ENCODE results near the gene CD93. TPM values are rescaled to one million over a fixed set of nuclear protein-coding genes. Genes with fewer than 3 reads are reported as not detected.
A peak's percentile ranks its signal among the peaks of the same experiment; 100 is the strongest.

CD93 gene
- total RNA-seq, 1 experiment from 2014 or later: not detected

- H3K27ac Mint-ChIP-seq (ENCODE audit: unreplicated experiment): no peak overlapping the region
- ChIA-PET POLR2A (no interaction called here), CTCF (interaction anchor here (0.6 to 1.2 kb wide), 2 partner anchors 23 to 293 kb away, joined by 3 read pairs; no protein-coding TSS in a partner anchor)
- H3K4me3 Mint-ChIP-seq (ENCODE audit: unreplicated experiment): no peak overlapping the region
- Histone ChIP-seq H3K4me3 (ENCODE audit: low read depth, low read length) (no peak overlapping the region), H3K9me3 (no peaks in the 10 kb centered on the region), H3K27me3 (replicated peaks; ENCODE audit: control insufficient read depth, insufficient read depth, low read length) (no peaks in the 10 kb centered on the region), H3K4me1 (peaks cover 16% of the 10 kb centered on the region), H3K36me3 (ENCODE audit: control insufficient read depth, insufficient read depth, low read length) (no peaks in the 10 kb centered on the region)
- no peaks in the 10 kb centered on the region for H3K27me3 Mint-ChIP-seq (ENCODE audit: insufficient read depth, unreplicated experiment)
- peaks cover 22% of the 10 kb centered on the region for H3K4me1 Mint-ChIP-seq (ENCODE audit: low read depth, unreplicated experiment)
- DNase-seq: no peak
- H3K36me3 Mint-ChIP-seq (ENCODE audit: insufficient read depth, unreplicated experiment): no peaks in the 10 kb centered on the region
- H3K9me3 Mint-ChIP-seq (ENCODE audit: unreplicated experiment): no peaks in the 10 kb centered on the region
- no peak for TF ChIP-seq CTCF (IDR thresholded peaks at IDR 0.05; ENCODE audit: insufficient read depth in 1 of 2, low read depth in 1 of 2, low read length in 1 of 2, severe bottlenecking in 1 of 2, unreplicated experiment in 1 of 2)
- no TSS peak for BruUV-seq (replicated peaks)
- intact Hi-C loops (cut with micrococcal nuclease; ENCODE audit: unreplicated experiment): no loop called here
These were observed 39.0 kb downstream of the CD93 start for GRCh38 chr20:23047001-23047737.

GRCh38 chr20:23046431-23046830, 39.7 kb downstream of the CD93 start:
- no peak for DNase-seq
- Histone ChIP-seq H3K9me3 (no peaks in the 10 kb centered on the region), H3K4me1 (peaks cover 15% of the 10 kb centered on the region), H3K36me3 (ENCODE audit: control insufficient read depth, insufficient read depth, low read length) (no peaks in the 10 kb centered on the region), H3K27me3 (replicated peaks; ENCODE audit: control insufficient read depth, insufficient read depth, low read length) (no peaks in the 10 kb centered on the region), H3K4me3 (ENCODE audit: low read depth, low read length) (no peak overlapping the region)
- no peaks in the 10 kb centered on the region for H3K27me3 Mint-ChIP-seq (ENCODE audit: insufficient read depth, unreplicated experiment)
- intact Hi-C loops (cut with micrococcal nuclease; ENCODE audit: unreplicated experiment): no loop called here
- no peaks in the 10 kb centered on the region for H3K9me3 Mint-ChIP-seq (ENCODE audit: unreplicated experiment)
- ChIA-PET POLR2A (no interaction called here), CTCF (interaction anchor here (1.2 kb wide), 1 partner anchor 22 kb away, joined by 3 read pairs; no protein-coding TSS in a partner anchor)
- peaks cover 19% of the 10 kb centered on the region for H3K4me1 Mint-ChIP-seq (ENCODE audit: low read depth, unreplicated experiment)
- no peak overlapping the region for H3K4me3 Mint-ChIP-seq (ENCODE audit: unreplicated experiment)
- no peak overlapping the region for H3K27ac Mint-ChIP-seq (ENCODE audit: unreplicated experiment)
- no peaks in the 10 kb centered on the region for H3K36me3 Mint-ChIP-seq (ENCODE audit: insufficient read depth, unreplicated experiment)
- no TSS peak for BruUV-seq (replicated peaks)
- no peak for TF ChIP-seq CTCF (IDR thresholded peaks at IDR 0.05; ENCODE audit: insufficient read depth in 1 of 2, low read depth in 1 of 2, low read length in 1 of 2, severe bottlenecking in 1 of 2, unreplicated experiment in 1 of 2)

GRCh38 chr20:23043376-23043775, 42.7 kb downstream of the CD93 start:
- Histone ChIP-seq H3K9me3 (no peaks in the 10 kb centered on the region), H3K36me3 (ENCODE audit: control insufficient read depth, insufficient read depth, low read length) (no peaks in the 10 kb centered on the region), H3K27me3 (replicated peaks; ENCODE audit: control insufficient read depth, insufficient read depth, low read length) (no peaks in the 10 kb centered on the region; the same call in 1 of the 2 replicates), H3K4me3 (ENCODE audit: low read depth, low read length) (no peak overlapping the region), H3K4me1 (peaks cover 24% of the 10 kb centered on the region)
- no peak for DNase-seq
- POLR2A ChIA-PET: no interaction called here
- H3K4me3 Mint-ChIP-seq (ENCODE audit: unreplicated experiment): no peak overlapping the region
- intact Hi-C loops (cut with micrococcal nuclease; ENCODE audit: unreplicated experiment): no loop called here
- no TSS peak for BruUV-seq (replicated peaks)
- no peaks in the 10 kb centered on the region for H3K27me3 Mint-ChIP-seq (ENCODE audit: insufficient read depth, unreplicated experiment)
- peaks cover 24% of the 10 kb centered on the region for H3K4me1 Mint-ChIP-seq (ENCODE audit: low read depth, unreplicated experiment)
- no peak overlapping the region for H3K27ac Mint-ChIP-seq (ENCODE audit: unreplicated experiment)
- peak in 1 of 2 experiments; percentile 26 for TF ChIP-seq CTCF (IDR thresholded peaks at IDR 0.05; ENCODE audit: insufficient read depth in 1 of 2, low read depth in 1 of 2, low read length in 1 of 2, severe bottlenecking in 1 of 2, unreplicated experiment in 1 of 2)
- CTCF ChIA-PET: no interaction called here
- no peaks in the 10 kb centered on the region for H3K36me3 Mint-ChIP-seq (ENCODE audit: insufficient read depth, unreplicated experiment)
- no peaks in the 10 kb centered on the region for H3K9me3 Mint-ChIP-seq (ENCODE audit: unreplicated experiment)

Measured in Caco-2 (cell line).